Measurements from ENCODE around the gene SLN. TPM values are rescaled to one million over a fixed set of nuclear protein-coding genes. Genes with fewer than 3 reads are reported as not detected.

The SLN gene
- total and polyA plus RNA-seq, 10 of the 15 experiments (the other 5 are each of a cell fraction or from before 2014, with no cell fraction given), result 0.39 TPM; not detected in 9

GRCh38 chr11:107707807-107708206, 4.0 kb downstream of the SLN start:
- H3K27ac ChIP-seq (ENCODE audit: control insufficient read depth, insufficient read depth), result no peak overlapping the region
- FAIRE-seq (no peak), DNase-seq (ENCODE audit: low read depth, low spot score) (no peak), ATAC-seq (no peak)
- no peak overlapping the region for H3K4me3 ChIP-seq
- ChIA-PET POLR2A (no interaction called here), CTCF (interaction anchor here (1.1 to 1.5 kb wide), 2 partner anchors 10 to 19 kb away, joined by 3 read pairs; no protein-coding TSS in a partner anchor), RAD21 (ENCODE audit: unreplicated experiment) (no interaction called here), SMC1A (ENCODE audit: uncharacterized antibody, unreplicated experiment) (interaction anchor here (0.9 kb wide), 1 partner anchor 9 kb away, joined by 3 read pairs; no protein-coding TSS in a partner anchor)
- H3K9me3 ChIP-seq (replicated peaks; ENCODE audit: control insufficient read depth, insufficient read depth, low read length), result no peaks in the 10 kb centered on the region
- H3K9ac ChIP-seq (ENCODE audit: control insufficient read depth, insufficient read depth, low read length), result no peak overlapping the region
- no peak for TF ChIP-seq CREB1 (IDR thresholded peaks at IDR 0.05; ENCODE audit: low read depth)
- TF ChIP-seq KLF5 (IDR thresholded peaks at IDR 0.05; ENCODE audit: partially characterized antibody), result no peak
- TF ChIP-seq CBFB (IDR thresholded peaks at IDR 0.05; ENCODE audit: low read depth), result no peak
- TF ChIP-seq E2F4 (IDR thresholded peaks at IDR 0.05; ENCODE audit: low read depth, low read length), result no peak
- TF ChIP-seq HDAC2 (IDR thresholded peaks at IDR 0.05), result no peak
- no peak for TF ChIP-seq NFYA (IDR thresholded peaks at IDR 0.05; ENCODE audit: borderline replicate concordance, low read depth, low read length)
- TF ChIP-seq ZZZ3 (IDR thresholded peaks at IDR 0.05; ENCODE audit: control insufficient read depth, insufficient read length, low read depth), result no peak
- TF ChIP-seq SMARCA5 (IDR thresholded peaks at IDR 0.05), result no peak
- TF ChIP-seq ZNF592 (IDR thresholded peaks at IDR 0.05), result no peak
- no peak for TF ChIP-seq STAT3 (IDR thresholded peaks at IDR 0.05; ENCODE audit: low read depth, low read length)
- no peak for TF ChIP-seq IKZF2 (IDR thresholded peaks at IDR 0.05)
- no peak overlapping the region for H3K4me2 ChIP-seq (ENCODE audit: control insufficient read depth, insufficient read depth)
- in situ Hi-C loops (cut with MboI), result no loop called here
- H3K79me2 ChIP-seq (ENCODE audit: control insufficient read depth, insufficient read depth, low read length), result no peaks in the 10 kb centered on the region
- 49% methylated on average over 4 of the region's 4 CpGs for WGBS (ENCODE audit: insufficient coverage, insufficient replicate concordance, low lambda C conversion rate, missing lambda C conversion rate)
- no peaks in the 10 kb centered on the region for H3K36me3 ChIP-seq (ENCODE audit: control insufficient read depth in 2 of 2, insufficient read depth in 2 of 2, low read length in 1 of 2)
- intact Hi-C loops (cut with micrococcal nuclease; ENCODE audit: unreplicated experiment), result no loop called here
- H2AFZ ChIP-seq (ENCODE audit: control insufficient read depth, low read depth, low read length), result no peak overlapping the region
- H3K27me3 ChIP-seq (replicated peaks in 1 of 2; ENCODE audit: control insufficient read depth in 2 of 2, insufficient read depth in 2 of 2, low read length in 1 of 2), result peaks cover 2 to 8% of the 10 kb centered on the region in 2 experiments; a peak in 2 of 4 replicates
- no TSS peak for BruUV-seq (replicated peaks)
- no peaks in the 10 kb centered on the region for H3K4me1 ChIP-seq (ENCODE audit: control insufficient read depth, insufficient read depth, low read length)
- no peaks in the 10 kb centered on the region; the same call in 1 of the 2 replicates for H4K20me1 ChIP-seq (ENCODE audit: control insufficient read depth, insufficient read depth)

Data from GM12878 (cell line).